GM12878 (cell line): ENCODE data around the gene TES. TPM values are rescaled to one million over a fixed set of nuclear protein-coding genes. Genes with fewer than 3 reads are reported as not detected.

Source experiments
- ATAC-seq: fragments of 200-7000 bp; cut with Tn5 transposase; 3 replicates; pipeline ENCODE4 v1.9.1; 2020; ENCODE audit warnings: mild to moderate bottlenecking, moderate library complexity
- BruUV-seq: library from RNA; stranded (reverse); fragments of 400-500 nt; replicated peaks from 2 replicates; lab custom pipeline; 2021; lab: Mats Ljungman, UMichigan
- CTCF ChIA-PET: fragments of 300-600 bp; sonication (Branson Sonifier 250); formaldehyde crosslinking; extraction: SDS; loops from one replicate; lab custom pipeline; 2021; ENCODE audit warnings: inconsistent platforms; lab: Yijun Ruan, JAX
- POLR2A ChIA-PET: fragments of 350-600 bp; formaldehyde crosslinking; extraction: SDS; loops from one replicate; lab custom pipeline; 2021; ENCODE audit warnings: inconsistent platforms; lab: Charles Lee
- RAD21 ChIA-PET: fragments of 300-600 bp; sonication (Branson Sonifier 250); formaldehyde crosslinking; loops from one replicate; lab custom pipeline; 2023; ENCODE audit warnings: antibody characterized with exemption; ENCODE audit not compliant: unreplicated experiment; lab: Charles Lee
- SMC1A ChIA-PET: fragments of 300-600 bp; sonication (Branson Sonifier 250); formaldehyde crosslinking; loops from one replicate; lab custom pipeline; 2023; ENCODE audit not compliant: unreplicated experiment, uncharacterized antibody; lab: Charles Lee
- DNase-seq: peaks from one replicate; pipeline ENCODE4 v3.0.0-alpha.2; 2011; ENCODE audit warnings: low read depth, low spot score
- FAIRE-seq: peaks from 3 replicates; lab custom pipeline; 2011; peaks lifted over from hg19 to GRCh38; lab: Jason Lieb, UNC
- H2AFZ ChIP-seq: 2 replicates; pipeline ENCODE4 v1.6.0; 2011; ENCODE audit warnings: low read depth, low read length, control low read depth; ENCODE audit not compliant: control insufficient read depth
- H3K27ac ChIP-seq: 2 replicates; pipeline ENCODE4 v1.5.1; 2011; ENCODE audit warnings: control low read depth; ENCODE audit not compliant: control insufficient read depth, insufficient read depth
- H3K27me3 ChIP-seq, 2 experiments: replicated peaks in 1 of 2; 2 replicates each; pipeline versions ENCODE4 v1.6.0 to v1.6.1; 2011; ENCODE audit warnings: low read length in 1 of 2; ENCODE audit not compliant: control insufficient read depth in 2 of 2, insufficient read depth in 2 of 2
- H3K36me3 ChIP-seq, 2 experiments: 2 replicates each; pipeline ENCODE4 v1.5.1; 2011; ENCODE audit warnings: low read length in 1 of 2; ENCODE audit not compliant: control insufficient read depth in 2 of 2, insufficient read depth in 2 of 2
- H3K4me1 ChIP-seq: 2 replicates; pipeline ENCODE4 v1.6.1; 2011; ENCODE audit warnings: mild to moderate bottlenecking, low read length, moderate library complexity, mixed read lengths; ENCODE audit not compliant: control insufficient read depth, insufficient read depth
- H3K4me2 ChIP-seq: 2 replicates; pipeline ENCODE4 v1.6.0; 2011; ENCODE audit warnings: control low read depth; ENCODE audit not compliant: control insufficient read depth, insufficient read depth
- H3K4me3 ChIP-seq: fragments of 200-600 bp; sonication (generic); 2 replicates; pipeline ENCODE4 v1.5.1; 2016
- H3K79me2 ChIP-seq: 2 replicates; pipeline ENCODE4 v1.6.0; 2011; ENCODE audit warnings: low read length; ENCODE audit not compliant: control insufficient read depth, insufficient read depth
- H3K9ac ChIP-seq: 2 replicates; pipeline ENCODE4 v1.8.0; 2011; ENCODE audit warnings: low read length, control low read depth, mixed read lengths; ENCODE audit not compliant: control insufficient read depth, insufficient read depth
- H3K9me3 ChIP-seq: replicated peaks from 3 replicates; pipeline ENCODE4 v1.5.1; 2011; ENCODE audit warnings: mild to moderate bottlenecking, low read length; ENCODE audit not compliant: control insufficient read depth, insufficient read depth
- H4K20me1 ChIP-seq: 2 replicates; pipeline ENCODE4 v1.6.0; 2011; ENCODE audit not compliant: control insufficient read depth, insufficient read depth
- CHD4 ChIP-seq: fragments of 200-600 bp; sonication (generic); IDR thresholded peaks from 2 replicates; pipeline ENCODE4 v1.6.1; 2016; ENCODE audit warnings: mild to moderate bottlenecking
- DPF2 ChIP-seq: fragments of 450-650 bp; IDR thresholded peaks from 2 replicates; pipeline ENCODE4 v1.6.1; 2017; ENCODE audit warnings: mild to moderate bottlenecking
- E2F4 ChIP-seq: IDR thresholded peaks from 2 replicates; pipeline ENCODE4 v1.6.1; 2012; ENCODE audit warnings: low read depth, low read length, improper control_type of control experiment
- EGR1 ChIP-seq, 2 experiments: IDR thresholded peaks; 1 replicate in 1 of 2; 2 replicates in 1 of 2; pipeline ENCODE4 v1.6.1; 2011 to 2012; ENCODE audit warnings: low read depth in 2 of 2, low read length in 2 of 2, borderline replicate concordance in 1 of 2, mild to moderate bottlenecking in 1 of 2, moderate library complexity in 1 of 2
- MEF2B ChIP-seq: fragments of 450-650 bp; IDR thresholded peaks from 2 replicates; pipeline ENCODE4 v1.6.1; 2018; ENCODE audit warnings: mild to moderate bottlenecking, moderate library complexity; ENCODE audit not compliant: partially characterized antibody, poor library complexity, severe bottlenecking
- MXI1 ChIP-seq: fragments of 150-350 bp; IDR thresholded peaks from 2 replicates; pipeline ENCODE4 v1.6.1; 2011; ENCODE audit warnings: low read depth, mild to moderate bottlenecking, inconsistent platforms, low read length, improper control_type of control experiment
- NFIC ChIP-seq: IDR thresholded peaks from 2 replicates; pipeline ENCODE4 v1.6.1; 2012; ENCODE audit warnings: low read depth, mild to moderate bottlenecking, inconsistent platforms, low read length, moderate library complexity
- PKNOX1 ChIP-seq: fragments of 450-650 bp; IDR thresholded peaks from 2 replicates; pipeline ENCODE4 v1.6.1; 2016; ENCODE audit warnings: mild to moderate bottlenecking
- RCOR1 ChIP-seq: conservative IDR thresholded peaks from 2 replicates; pipeline ENCODE4 v1.6.1; 2012; ENCODE audit warnings: low read depth, low read length, improper control_type of control experiment
- SMAD5 ChIP-seq: IDR thresholded peaks from 2 replicates; pipeline ENCODE4 v1.6.1; 2016; ENCODE audit warnings: antibody characterized with exemption, low read depth
- YBX1 ChIP-seq: fragments of 450-650 bp; IDR thresholded peaks from 2 replicates; pipeline ENCODE4 v1.6.1; 2016; ENCODE audit warnings: antibody characterized with exemption
- ZBTB4 ChIP-seq: fragments of 450-650 bp; formaldehyde crosslinking; IDR thresholded peaks from 2 replicates; pipeline ENCODE4 v1.4.0; 2022; ENCODE audit warnings: mild to moderate bottlenecking, moderate library complexity
- ZBTB40 ChIP-seq: fragments of 450-650 bp; IDR thresholded peaks from 2 replicates; pipeline ENCODE4 v1.6.1; 2016; ENCODE audit warnings: mild to moderate bottlenecking, moderate library complexity, borderline replicate concordance
- in situ Hi-C: fragments of 300-500 bp; cut with MboI; formaldehyde crosslinking; loops from 9 replicates; pipeline ENCODE4 v1.14.3; 2018; ENCODE audit warnings: mixed read lengths
- intact Hi-C: fragments of 100-400 bp; cut with micrococcal nuclease; formaldehyde crosslinking; loops from one replicate; pipeline ENCODE4 v1.14.2; 2022; ENCODE audit not compliant: unreplicated experiment
- polyA plus RNA-seq, 11 experiments: library from polyadenylated mRNA; depleted of rRNA in 4 of 11; unstranded in 6 of 11; stranded (reverse) in 5 of 11; fragments of >200 nt; fragmentation: Nextera tagmentation in 4 of 11; fragmentation: Illumina TruSeq in 1 of 11; extraction: Ambion mirVana in 4 of 11; extraction: Trizol in 1 of 11; gene quantifications; 1 replicate in 1 of 11; 2 replicates in 10 of 11; pipeline versions ENCODE4 v1.2.1 to v1.2.3, GENCODE V29; 2011 to 2016; ENCODE audit warnings: inconsistent platforms in 2 of 11, missing spikeins in 2 of 11, low read depth in 1 of 11
- total RNA-seq, 4 experiments: library from RNA; depleted of rRNA in 3 of 4; stranded (reverse); fragments of >200 nt in 3 of 4; fragmentation: Illumina TruSeq in 1 of 4; extraction: Trizol in 1 of 4; gene quantifications; 2 replicates each; pipeline versions ENCODE4 v1.2.1 to v1.2.3, GENCODE V29; 2013 to 2021

TES gene
- total and polyA plus RNA-seq, 10 of the 15 experiments (the other 5 are each of a cell fraction or from before 2014, with no cell fraction given), result 31.2 to 77.5 (median 59.2) TPM

DNA sequence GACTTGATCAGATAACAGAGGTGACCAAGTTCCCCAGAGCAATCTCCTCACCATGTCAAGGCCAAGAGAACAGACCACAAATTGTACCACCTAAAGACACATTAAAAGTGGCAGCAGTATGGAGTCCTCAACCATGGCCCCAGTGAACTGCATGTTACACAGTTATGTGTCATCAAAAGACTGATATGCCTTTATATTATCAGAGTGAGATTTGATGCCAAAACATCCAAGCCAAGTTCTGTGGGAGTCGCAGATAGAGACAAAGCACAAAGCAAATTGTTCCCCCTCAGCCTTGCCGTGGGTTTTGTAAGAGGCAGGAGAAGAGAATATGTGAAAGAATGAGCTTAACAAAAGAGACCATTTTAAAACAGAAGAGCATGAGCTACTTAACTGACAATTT, 39.2 kb upstream of the TES start (continued):
- TF ChIP-seq DPF2 (no peak), CHD4 (no peak), SMAD5 (no peak), RCOR1 (no peak), E2F4 (no peak)

- Histone ChIP-seq H3K4me2 (no peak overlapping the region), H2AFZ (no peak overlapping the region), H3K4me3 (no peak overlapping the region), H3K27ac (no peak overlapping the region), H3K9me3 (no peaks in the 10 kb centered on the region), H3K27me3 (no peaks in the 10 kb centered on the region), H3K9ac (no peak overlapping the region), H3K4me1 (no peaks in the 10 kb centered on the region), H4K20me1 (no peaks in the 10 kb centered on the region), H3K36me3 (no peaks in the 10 kb centered on the region), H3K79me2 (no peaks in the 10 kb centered on the region)
- no TSS peak for BruUV-seq
- RAD21 ChIA-PET, result interaction anchor here (1.1 to 2.8 kb wide), 5 partner anchors 13 to 419 kb away, joined by 3 to 14 read pairs (median 6); no protein-coding TSS in a partner anchor
- POLR2A ChIA-PET, result no interaction called here
- ATAC-seq (no peak; the same call in 2 of the 3 replicates), FAIRE-seq (no peak), DNase-seq (no peak)
- intact Hi-C loops, result loop anchor here (2.0 to 5.0 kb wide), 4 partner anchors 34 to 635 kb away; partner anchors contain the start of gene CAV1
- CTCF ChIA-PET, result interaction anchor here (0.7 to 6.8 kb wide), 14 partner anchors 9 to 419 kb away, joined by 3 to 85 read pairs (median 6); no protein-coding TSS in a partner anchor
- SMC1A ChIA-PET, result interaction anchor here (0.5 to 3.7 kb wide), 9 partner anchors 27 to 418 kb away, joined by 3 to 23 read pairs (median 4); no protein-coding TSS in a partner anchor
- in situ Hi-C loops, result loop anchor here (10.0 kb wide), 2 partner anchors 422 to 642 kb away; no protein-coding TSS in a partner anchor
- TF ChIP-seq EGR1 (IDR thresholded peaks at IDR 0.05; ENCODE audit: borderline replicate concordance in 1 of 2, low read depth in 2 of 2, low read length in 2 of 2) (no peak), NFIC (no peak), ZBTB4 (CRISPR knock-in tag) (no peak), CHD4 (no peak), ZBTB40 (no peak), MXI1 (no peak), MEF2B (no peak), PKNOX1 (no peak), YBX1 (no peak)
These were observed 38.0 kb upstream of the TES start for GRCh38 chr7:116172353-116172752.
